ENCODE data around the gene PCBD1.

Gene PCBD1

GRCh38 chr10:70903262-70903921 lies 15.0 kb upstream of the PCBD1 start:
- FAIRE-seq = peak; percentile 78
- TF ChIP-seq POLR2A (IDR thresholded peaks at IDR 0.05; ENCODE audit: low read depth, low read length) (no peak), POU2F2 (IDR thresholded peaks at IDR 0.05; ENCODE audit: low read depth, low read length) (no peak), PAX5 (IDR thresholded peaks at IDR 0.05; ENCODE audit: insufficient read depth, low read length, severe bottlenecking) (no peak), POLR2AphosphoS5 (IDR thresholded peaks at IDR 0.05; ENCODE audit: low read depth, low read length) (no peak)
- peak; percentile 54 for DNase-seq (ENCODE audit: insufficient read length, low spot score)

GRCh38 chr10:70902661-70903261 lies 14.4 kb upstream of the PCBD1 start:
- no peak for DNase-seq (ENCODE audit: insufficient read length, low spot score)
- no peak for TF ChIP-seq PAX5 (IDR thresholded peaks at IDR 0.05; ENCODE audit: insufficient read depth, low read length, severe bottlenecking)
- TF ChIP-seq POLR2AphosphoS5 (IDR thresholded peaks at IDR 0.05; ENCODE audit: low read depth, low read length) = no peak
- no peak for TF ChIP-seq POLR2A (IDR thresholded peaks at IDR 0.05; ENCODE audit: low read depth, low read length)
- no peak for TF ChIP-seq TAF1 (IDR thresholded peaks at IDR 0.05; ENCODE audit: low read depth, low read length)
- TF ChIP-seq POU2F2 (IDR thresholded peaks at IDR 0.05; ENCODE audit: low read depth, low read length) = no peak
- no peak for TF ChIP-seq SPI1 (IDR thresholded peaks at IDR 0.05; ENCODE audit: low read depth, low read length)
- FAIRE-seq = no peak

GRCh38 chr10:70901276-70901878 lies 13.0 kb upstream of the PCBD1 start:
- no peak for FAIRE-seq
- DNase-seq (ENCODE audit: insufficient read length, low spot score) = no peak
- no peak for TF ChIP-seq PAX5 (IDR thresholded peaks at IDR 0.05; ENCODE audit: insufficient read depth, low read length, severe bottlenecking)
- TF ChIP-seq TAF1 (IDR thresholded peaks at IDR 0.05; ENCODE audit: low read depth, low read length) = no peak
- TF ChIP-seq SPI1 (IDR thresholded peaks at IDR 0.05; ENCODE audit: low read depth, low read length) = no peak
- no peak for TF ChIP-seq POU2F2 (IDR thresholded peaks at IDR 0.05; ENCODE audit: low read depth, low read length)
- TF ChIP-seq POLR2A (IDR thresholded peaks at IDR 0.05; ENCODE audit: low read depth, low read length) = no peak
- TF ChIP-seq POLR2AphosphoS5 (IDR thresholded peaks at IDR 0.05; ENCODE audit: low read depth, low read length) = no peak

GRCh38 chr10:70899096-70899495 lies 10.7 kb upstream of the PCBD1 start:
- FAIRE-seq (no peak), DNase-seq (ENCODE audit: insufficient read length, low spot score) (no peak)
- TF ChIP-seq TAF1 (IDR thresholded peaks at IDR 0.05; ENCODE audit: low read depth, low read length) (no peak), POLR2A (IDR thresholded peaks at IDR 0.05; ENCODE audit: low read depth, low read length) (no peak), SPI1 (IDR thresholded peaks at IDR 0.05; ENCODE audit: low read depth, low read length) (no peak), POLR2AphosphoS5 (IDR thresholded peaks at IDR 0.05; ENCODE audit: low read depth, low read length) (no peak), POU2F2 (IDR thresholded peaks at IDR 0.05; ENCODE audit: low read depth, low read length) (no peak), PAX5 (IDR thresholded peaks at IDR 0.05; ENCODE audit: insufficient read depth, low read length, severe bottlenecking) (no peak)

GRCh38 chr10:70898687-70899086 lies 10.3 kb upstream of the PCBD1 start:
- DNase-seq (ENCODE audit: insufficient read length, low spot score) (no peak), FAIRE-seq (no peak)
- TF ChIP-seq SPI1 (IDR thresholded peaks at IDR 0.05; ENCODE audit: low read depth, low read length) (no peak), POLR2AphosphoS5 (IDR thresholded peaks at IDR 0.05; ENCODE audit: low read depth, low read length) (no peak), POU2F2 (IDR thresholded peaks at IDR 0.05; ENCODE audit: low read depth, low read length) (no peak), PAX5 (IDR thresholded peaks at IDR 0.05; ENCODE audit: insufficient read depth, low read length, severe bottlenecking) (no peak), POLR2A (IDR thresholded peaks at IDR 0.05; ENCODE audit: low read depth, low read length) (no peak), TAF1 (IDR thresholded peaks at IDR 0.05; ENCODE audit: low read depth, low read length) (no peak)

GRCh38 chr10:70896551-70896950 lies 8.2 kb upstream of the PCBD1 start:
- no peak for DNase-seq (ENCODE audit: insufficient read length, low spot score)
- TF ChIP-seq POLR2AphosphoS5 (IDR thresholded peaks at IDR 0.05; ENCODE audit: low read depth, low read length) (no peak), SPI1 (IDR thresholded peaks at IDR 0.05; ENCODE audit: low read depth, low read length) (no peak), POU2F2 (IDR thresholded peaks at IDR 0.05; ENCODE audit: low read depth, low read length) (no peak), POLR2A (IDR thresholded peaks at IDR 0.05; ENCODE audit: low read depth, low read length) (no peak), TAF1 (IDR thresholded peaks at IDR 0.05; ENCODE audit: low read depth, low read length) (no peak), PAX5 (IDR thresholded peaks at IDR 0.05; ENCODE audit: insufficient read depth, low read length, severe bottlenecking) (no peak)
- no peak for FAIRE-seq

- DNase-seq (ENCODE audit: insufficient read length, low spot score) = no peak
- TF ChIP-seq TAF1 (IDR thresholded peaks at IDR 0.05; ENCODE audit: low read depth, low read length) = no peak
- TF ChIP-seq PAX5 (IDR thresholded peaks at IDR 0.05; ENCODE audit: insufficient read depth, low read length, severe bottlenecking) = no peak
- no peak for TF ChIP-seq POLR2A (IDR thresholded peaks at IDR 0.05; ENCODE audit: low read depth, low read length)
- no peak for TF ChIP-seq POLR2AphosphoS5 (IDR thresholded peaks at IDR 0.05; ENCODE audit: low read depth, low read length)
- no peak for FAIRE-seq
These were observed 6.1 kb upstream of the PCBD1 start for GRCh38 chr10:70894416-70894815.

GRCh38 chr10:70893227-70894006 lies 5.1 kb upstream of the PCBD1 start:
- FAIRE-seq (no peak), DNase-seq (ENCODE audit: insufficient read length, low spot score) (no peak)
- TF ChIP-seq POLR2A (IDR thresholded peaks at IDR 0.05; ENCODE audit: low read depth, low read length) (no peak), SPI1 (IDR thresholded peaks at IDR 0.05; ENCODE audit: low read depth, low read length) (no peak), PAX5 (IDR thresholded peaks at IDR 0.05; ENCODE audit: insufficient read depth, low read length, severe bottlenecking) (no peak), POU2F2 (IDR thresholded peaks at IDR 0.05; ENCODE audit: low read depth, low read length) (no peak), TAF1 (IDR thresholded peaks at IDR 0.05; ENCODE audit: low read depth, low read length) (no peak), POLR2AphosphoS5 (IDR thresholded peaks at IDR 0.05; ENCODE audit: low read depth, low read length) (no peak)

GRCh38 chr10:70892631-70893030 lies 4.3 kb upstream of the PCBD1 start:
- DNase-seq (ENCODE audit: insufficient read length, low spot score) (no peak), FAIRE-seq (no peak)
- TF ChIP-seq PAX5 (IDR thresholded peaks at IDR 0.05; ENCODE audit: insufficient read depth, low read length, severe bottlenecking) (no peak), TAF1 (IDR thresholded peaks at IDR 0.05; ENCODE audit: low read depth, low read length) (no peak), POLR2A (IDR thresholded peaks at IDR 0.05; ENCODE audit: low read depth, low read length) (no peak), POU2F2 (IDR thresholded peaks at IDR 0.05; ENCODE audit: low read depth, low read length) (no peak), POLR2AphosphoS5 (IDR thresholded peaks at IDR 0.05; ENCODE audit: low read depth, low read length) (no peak), SPI1 (IDR thresholded peaks at IDR 0.05; ENCODE audit: low read depth, low read length) (no peak)
